OCI-LY7 (cell line): ENCODE data around the gene DCAKD. TPM values are rescaled to one million over a fixed set of nuclear protein-coding genes. Genes with fewer than 3 reads are reported as not detected.

Experiments
- BruUV-seq: library from RNA; stranded (reverse); fragments of 400-500 nt; replicated peaks from 2 replicates; lab custom pipeline; 2021; lab: Mats Ljungman, UMichigan
- CTCF ChIA-PET: fragments of 300-600 bp; sonication (Branson Sonifier 250); formaldehyde crosslinking; loops from one replicate; lab custom pipeline; 2022; ENCODE audit warnings: antibody characterized with exemption; ENCODE audit not compliant: unreplicated experiment; lab: Charles Lee
- POLR2A ChIA-PET: fragments of 300-600 bp; sonication (Branson Sonifier 250); formaldehyde crosslinking; loops from one replicate; lab custom pipeline; 2022; ENCODE audit warnings: antibody characterized with exemption; lab: Charles Lee
- DNase-seq: peaks from one replicate; pipeline ENCODE4 v3.0.0-alpha.2; 2015; ENCODE audit warnings: low spot score
- H2AFZ ChIP-seq: fragments of 200-600 bp; sonication (generic), shearing (Covaris generic); 2 replicates; pipeline ENCODE4 v1.6.1; 2014; ENCODE audit warnings: mild to moderate bottlenecking, antibody characterized with exemption, low read length, moderate library complexity
- H3K27ac ChIP-seq: fragments of 200-600 bp; sonication (generic); 2 replicates; pipeline ENCODE4 v1.5.1; 2014; ENCODE audit warnings: mixed run types, low read depth, mild to moderate bottlenecking, moderate library complexity, low read length, inconsistent platforms; ENCODE audit not compliant: poor library complexity, severe bottlenecking
- H3K36me3 ChIP-seq: fragments of 200-600 bp; sonication (generic); 2 replicates; pipeline ENCODE4 v1.6.1; 2014; ENCODE audit warnings: mild to moderate bottlenecking, antibody characterized with exemption, low read length, moderate library complexity, mixed read lengths; ENCODE audit not compliant: insufficient read depth
- H3K4me1 ChIP-seq: fragments of 200-600 bp; sonication (generic); 2 replicates; pipeline ENCODE4 v1.5.1; 2014; ENCODE audit warnings: mild to moderate bottlenecking, low read length; ENCODE audit not compliant: insufficient read depth, poor library complexity, severe bottlenecking
- H3K4me2 ChIP-seq: fragments of 200-600 bp; sonication (generic); 2 replicates; pipeline ENCODE4 v1.6.1; 2014; ENCODE audit warnings: mild to moderate bottlenecking, low read length
- H3K4me3 ChIP-seq: fragments of 200-600 bp; sonication (generic); 2 replicates; pipeline ENCODE4 v1.5.1; 2014; ENCODE audit warnings: mild to moderate bottlenecking, low read depth, low read length; ENCODE audit not compliant: poor library complexity, severe bottlenecking
- H3K79me2 ChIP-seq: fragments of 200-600 bp; sonication (generic); 2 replicates; pipeline ENCODE4 v1.6.1; 2016; ENCODE audit warnings: low read depth, mild to moderate bottlenecking, low read length, moderate library complexity, mixed read lengths; ENCODE audit not compliant: insufficient read depth
- H3K9me2 ChIP-seq: fragments of 200-600 bp; sonication (generic); 2 replicates; pipeline ENCODE4 v1.6.1; 2016; ENCODE audit warnings: mild to moderate bottlenecking, low read length, mixed read lengths; ENCODE audit not compliant: insufficient read depth
- H3K9me3 ChIP-seq: fragments of 200-600 bp; sonication (generic); 2 replicates; pipeline ENCODE4 v1.6.1; 2014; ENCODE audit warnings: mild to moderate bottlenecking, mixed run types, low read length, mixed read lengths
- H4K20me1 ChIP-seq: fragments of 200-600 bp; sonication (generic); 2 replicates; pipeline ENCODE4 v1.6.1; 2014; ENCODE audit warnings: mild to moderate bottlenecking, antibody characterized with exemption, low read length, moderate library complexity, mixed read lengths; ENCODE audit not compliant: insufficient read depth
- CTCF ChIP-seq: fragments of 200-600 bp; sonication (generic); conservative IDR thresholded peaks from 2 replicates; pipeline ENCODE4 v1.5.1; 2014; ENCODE audit warnings: mild to moderate bottlenecking, antibody characterized with exemption, low read length, moderate library complexity, mixed read lengths
- EZH2phosphoT487 ChIP-seq: fragments of 200-600 bp; sonication (generic); IDR thresholded peaks from 2 replicates; pipeline ENCODE4 v1.6.1; 2018; ENCODE audit warnings: low read depth, borderline replicate concordance, mild to moderate bottlenecking, mixed run types, antibody characterized with exemption, low read length, moderate library complexity, mixed read lengths
- intact Hi-C: fragments of 100-400 bp; cut with micrococcal nuclease; formaldehyde crosslinking; loops from one replicate; pipeline ENCODE4 v1.10.0; 2022; ENCODE audit not compliant: unreplicated experiment
- total RNA-seq, 2 experiments: library from RNA; depleted of rRNA in 1 of 2; stranded (reverse); fragments of >200 nt in 1 of 2; shearing (Covaris generic) in 1 of 2; gene quantifications; 2 replicates each; pipeline ENCODE4 v1.2.3, GENCODE V29; 2014 to 2022

Gene DCAKD
- total RNA-seq, 2 experiments from 2014 or later: 40.8 to 45.6 TPM

- no peaks in the 10 kb centered on the region for H3K4me1 ChIP-seq
- 0 out of 2 replicates have a peak, but pooled peaks cover 4% of the 10 kb centered on the region for H3K9me3 ChIP-seq
- ChIA-PET POLR2A (no interaction called here), CTCF (no interaction called here)
- no TSS peak for BruUV-seq
- no peak for DNase-seq
- H3K4me2 ChIP-seq: no peak overlapping the region
- H4K20me1 ChIP-seq: no peaks in the 10 kb centered on the region
- H3K9me2 ChIP-seq: no peaks in the 10 kb centered on the region
- TF ChIP-seq EZH2phosphoT487 (no peak), CTCF (no peak)
- H3K4me3 ChIP-seq: no peak overlapping the region
- H3K27ac ChIP-seq: no peak overlapping the region
- H3K79me2 ChIP-seq: no peaks in the 10 kb centered on the region
- H3K36me3 ChIP-seq: no peaks in the 10 kb centered on the region
- H2AFZ ChIP-seq: no peak overlapping the region
- intact Hi-C loops: no loop called here
Measured at GRCh38 chr17:45001310-45001709, 50.1 kb downstream of the DCAKD start.

- Histone ChIP-seq H3K79me2 (no peaks in the 10 kb centered on the region), H3K27ac (no peak overlapping the region), H2AFZ (no peak overlapping the region), H3K9me3 (0 out of 2 replicates have a peak, but pooled peaks cover 4% of the 10 kb centered on the region), H3K4me1 (no peaks in the 10 kb centered on the region), H4K20me1 (no peaks in the 10 kb centered on the region), H3K4me3 (no peak overlapping the region), H3K4me2 (no peak overlapping the region), H3K36me3 (no peaks in the 10 kb centered on the region), H3K9me2 (no peaks in the 10 kb centered on the region)
- ChIA-PET POLR2A (interaction anchor here (0.6 kb wide), 1 partner anchor 375 kb away, joined by 3 read pairs; no protein-coding TSS in a partner anchor), CTCF (interaction anchor here (0.5 kb wide), 1 partner anchor 31 kb away, joined by 14 read pairs; the partner anchor contains the start of gene C1QL1)
- intact Hi-C loops: no loop called here
- BruUV-seq: no TSS peak
- TF ChIP-seq CTCF (no peak), EZH2phosphoT487 (no peak)
- no peak for DNase-seq
Measured at GRCh38 chr17:44999433-44999832, 52.0 kb downstream of the DCAKD start.

- no TSS peak for BruUV-seq
- Histone ChIP-seq H3K36me3 (no peaks in the 10 kb centered on the region), H3K4me1 (no peaks in the 10 kb centered on the region), H4K20me1 (no peaks in the 10 kb centered on the region), H3K9me3 (0 out of 2 replicates have a peak, but pooled peaks cover 4% of the 10 kb centered on the region), H3K4me3 (no peak overlapping the region), H3K9me2 (no peaks in the 10 kb centered on the region), H2AFZ (no peak overlapping the region), H3K27ac (no peak overlapping the region), H3K79me2 (no peaks in the 10 kb centered on the region), H3K4me2 (no peak overlapping the region)
- CTCF ChIA-PET: no interaction called here
- TF ChIP-seq CTCF: no peak
- TF ChIP-seq EZH2phosphoT487: no peak
- no peak for DNase-seq
- POLR2A ChIA-PET: no interaction called here
- intact Hi-C loops: no loop called here
Measured at GRCh38 chr17:44998646-44999045, 52.8 kb downstream of the DCAKD start.
